Measurements from ENCODE around the gene LGALS4. TPM values are rescaled to one million over a fixed set of nuclear protein-coding genes. Genes with fewer than 3 reads are reported as not detected.

Gene LGALS4
- total and polyA plus RNA-seq, 9 donors, result 0.57 to 7.4 (median 1.4) TPM

DNA sequence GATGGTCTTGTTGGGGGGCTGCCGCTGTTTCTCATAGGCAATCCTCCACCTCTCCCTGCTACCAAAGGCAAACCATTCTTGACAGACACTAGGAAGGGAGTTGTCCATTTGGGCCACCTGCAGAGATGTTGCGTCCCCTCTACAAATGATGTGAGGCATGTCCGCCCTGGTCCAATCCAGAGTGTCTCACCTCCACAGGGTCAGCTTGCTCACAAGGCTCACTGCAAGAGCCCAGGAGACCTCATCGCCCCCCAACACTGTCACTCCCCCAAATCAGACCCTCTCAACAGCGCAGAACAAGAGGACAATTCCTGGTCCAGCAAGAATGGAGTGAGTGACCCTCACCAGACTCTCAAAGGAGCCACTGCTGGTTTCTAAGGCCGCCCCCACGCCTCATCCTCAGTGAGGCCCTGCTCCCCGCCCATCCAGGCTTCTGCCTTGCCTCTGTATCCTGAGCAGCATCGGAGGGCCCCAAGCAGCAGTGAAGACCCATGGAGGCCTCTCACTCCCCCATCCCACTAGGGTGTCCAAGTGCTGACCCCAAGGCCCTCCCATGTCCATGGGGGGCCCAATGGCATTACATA lies 30.5 kb upstream of the LGALS4 start:
- no peak for DNase-seq
- no peak overlapping the region for H3K27ac ChIP-seq
- intact Hi-C loops (cut with DNase I), result loop anchor here in 1 of 4 donors (10.0 kb wide), 1 partner anchor 198 kb away; the partner anchor contains the start of gene ACTN4

DNA sequence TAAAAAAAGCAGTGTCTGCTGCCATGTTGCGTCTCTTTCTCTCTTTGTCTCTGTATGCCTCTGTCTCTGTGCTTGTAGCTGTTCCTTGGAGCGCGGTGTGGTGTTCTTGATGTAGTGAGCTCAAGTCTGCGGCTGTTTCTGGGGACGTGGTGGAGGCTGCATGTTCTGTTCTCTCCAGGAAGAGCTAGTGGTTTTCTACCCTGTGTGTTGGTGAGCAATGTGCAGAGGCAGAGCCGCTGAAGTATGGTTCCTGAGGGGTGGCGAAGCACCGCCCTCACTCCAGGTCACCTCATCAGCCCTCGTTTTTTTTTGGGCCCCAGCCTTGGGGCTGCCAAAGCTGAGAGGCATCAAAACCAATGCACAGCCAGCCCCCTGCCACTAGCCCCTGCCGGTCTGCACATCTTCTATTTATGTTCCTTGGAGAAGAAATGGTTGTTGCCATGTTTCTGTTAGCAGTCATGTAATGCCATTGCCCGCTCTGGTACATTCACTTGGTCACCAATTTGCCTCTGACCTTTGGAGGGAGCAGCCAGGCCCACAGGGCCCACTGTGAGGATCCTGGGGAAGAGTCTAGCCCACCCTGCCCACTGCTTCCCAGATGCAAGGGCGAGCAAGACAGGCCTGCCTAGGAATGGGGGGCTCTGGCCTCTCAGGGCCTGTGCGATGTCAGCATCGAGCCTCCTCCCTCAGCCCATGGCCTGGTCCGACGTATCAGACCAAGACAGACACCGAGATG lies 29.9 kb upstream of the LGALS4 start:
- Histone ChIP-seq H3K36me3 (no peaks in the 10 kb centered on the region), H3K9me3 (no peaks in the 10 kb centered on the region), H3K27me3 (no peaks in the 10 kb centered on the region), H3K27ac (no peak overlapping the region), H3K4me1 (ENCODE audit: insufficient read depth) (peaks cover 2% of the 10 kb centered on the region), H3K4me3 (no peak overlapping the region)
- WGBS, 3 donors, result 79 to 83% (median 82%) methylated on average over 17 of the region's 17 CpGs
- intact Hi-C loops (cut with DNase I), result loop anchor here in 1 of 4 donors (10.0 kb wide), 1 partner anchor 198 kb away; the partner anchor contains the start of gene ACTN4
- no peak for TF ChIP-seq EP300 (IDR thresholded peaks at IDR 0.05)
- DNase-seq, result no peak

More for the DNA sequence above, 30.5 kb upstream of the LGALS4 start:
- WGBS, 3 donors, result 90 to 93% (median 90%) methylated on average over 9 of the region's 9 CpGs
- H3K4me1 ChIP-seq (ENCODE audit: insufficient read depth), result peaks cover 6% of the 10 kb centered on the region
- H3K4me3 ChIP-seq, result no peak overlapping the region
- no peaks in the 10 kb centered on the region for H3K9me3 ChIP-seq
- no peaks in the 10 kb centered on the region for H3K27me3 ChIP-seq
- TF ChIP-seq, protein P1, sequence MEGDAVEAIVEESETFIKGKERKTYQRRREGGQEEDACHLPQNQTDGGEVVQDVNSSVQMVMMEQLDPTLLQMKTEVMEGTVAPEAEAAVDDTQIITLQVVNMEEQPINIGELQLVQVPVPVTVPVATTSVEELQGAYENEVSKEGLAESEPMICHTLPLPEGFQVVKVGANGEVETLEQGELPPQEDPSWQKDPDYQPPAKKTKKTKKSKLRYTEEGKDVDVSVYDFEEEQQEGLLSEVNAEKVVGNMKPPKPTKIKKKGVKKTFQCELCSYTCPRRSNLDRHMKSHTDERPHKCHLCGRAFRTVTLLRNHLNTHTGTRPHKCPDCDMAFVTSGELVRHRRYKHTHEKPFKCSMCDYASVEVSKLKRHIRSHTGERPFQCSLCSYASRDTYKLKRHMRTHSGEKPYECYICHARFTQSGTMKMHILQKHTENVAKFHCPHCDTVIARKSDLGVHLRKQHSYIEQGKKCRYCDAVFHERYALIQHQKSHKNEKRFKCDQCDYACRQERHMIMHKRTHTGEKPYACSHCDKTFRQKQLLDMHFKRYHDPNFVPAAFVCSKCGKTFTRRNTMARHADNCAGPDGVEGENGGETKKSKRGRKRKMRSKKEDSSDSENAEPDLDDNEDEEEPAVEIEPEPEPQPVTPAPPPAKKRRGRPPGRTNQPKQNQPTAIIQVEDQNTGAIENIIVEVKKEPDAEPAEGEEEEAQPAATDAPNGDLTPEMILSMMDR (IDR thresholded peaks at IDR 0.05), result no peak
- TF ChIP-seq POLR2A (IDR thresholded peaks at IDR 0.05) (no peak), EP300 (IDR thresholded peaks at IDR 0.05) (no peak)
- no peaks in the 10 kb centered on the region for H3K36me3 ChIP-seq

DNA sequence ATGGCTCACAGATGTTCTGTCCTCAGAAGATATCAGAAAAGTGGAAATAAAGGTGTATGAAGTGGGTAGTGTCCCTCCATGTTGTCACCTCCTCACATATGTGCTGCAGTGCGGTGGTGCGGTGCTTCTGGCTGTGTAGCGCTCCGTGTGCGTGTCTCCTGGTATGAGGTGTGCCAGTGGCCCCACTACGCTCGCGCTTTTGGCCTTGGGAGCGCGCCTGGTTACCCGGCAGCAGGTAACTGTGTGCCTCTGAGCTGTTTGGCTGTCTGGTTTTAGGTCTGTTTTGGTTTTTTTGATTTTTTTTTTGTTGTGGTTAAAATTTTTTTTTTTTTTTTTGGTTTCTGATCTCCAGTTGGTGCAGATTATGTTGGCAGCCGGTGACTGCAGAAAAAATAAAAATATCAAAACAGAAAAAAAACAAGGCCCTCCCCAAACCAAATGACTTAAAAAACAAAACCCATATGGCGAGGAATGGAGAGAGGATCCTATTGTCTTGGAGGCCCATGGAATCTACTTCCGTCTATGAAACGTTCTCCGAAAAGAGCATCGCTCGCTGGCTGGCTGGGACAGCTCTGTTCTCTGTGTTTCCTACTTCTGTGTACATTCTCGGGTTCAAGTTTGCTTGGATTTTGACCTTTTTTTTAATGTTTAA lies 29.2 kb upstream of the LGALS4 start:
- intact Hi-C loops (cut with DNase I), result loop anchor here in 1 of 4 donors (10.0 kb wide), 1 partner anchor 197 kb away; the partner anchor contains the start of gene ACTN4
- no peak for DNase-seq
- Histone ChIP-seq H3K4me1 (ENCODE audit: insufficient read depth) (no peaks in the 10 kb centered on the region), H3K27ac (no peak overlapping the region), H3K27me3 (no peaks in the 10 kb centered on the region), H3K4me3 (no peak overlapping the region), H3K9me3 (no peaks in the 10 kb centered on the region), H3K36me3 (no peaks in the 10 kb centered on the region)
- 79 to 89% (median 84%) methylated on average over 19 of the region's 19 CpGs for WGBS, 3 donors
- TF ChIP-seq, protein P1 (IDR thresholded peaks at IDR 0.05), result no peak
- TF ChIP-seq POLR2A (IDR thresholded peaks at IDR 0.05), result no peak
- TF ChIP-seq EP300 (IDR thresholded peaks at IDR 0.05), result no peak

DNA sequence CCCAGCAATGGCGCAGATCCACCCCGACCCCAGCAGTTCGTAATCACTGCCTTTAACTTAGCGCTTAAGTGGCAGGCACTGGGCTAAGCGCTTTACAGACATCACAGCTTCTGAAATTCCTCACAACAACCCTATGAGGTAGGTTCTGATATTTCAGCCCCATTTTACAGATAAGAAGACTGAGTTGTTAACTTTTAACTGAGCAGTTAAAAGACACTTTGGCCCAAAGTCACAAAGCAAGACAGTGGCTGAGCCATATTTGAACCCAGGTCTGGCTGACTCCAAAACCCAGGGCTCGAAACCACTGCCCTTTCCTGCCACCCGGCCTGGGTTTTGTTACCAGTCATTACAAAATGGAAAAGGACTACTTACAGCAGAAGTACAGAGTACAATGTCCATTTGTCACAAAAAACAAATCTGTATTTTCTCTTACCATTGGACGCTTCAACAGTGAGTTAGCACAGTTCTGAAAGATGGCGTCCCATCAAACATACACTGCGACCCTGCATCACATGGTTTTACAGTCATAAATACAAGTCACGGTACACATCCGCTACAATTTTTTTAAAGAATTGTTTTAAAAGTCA lies 28.5 kb upstream of the LGALS4 start:
- 83 to 87% (median 85%) methylated on average over 12 of the region's 12 CpGs for WGBS, 3 donors
- Histone ChIP-seq H3K4me3 (no peak overlapping the region), H3K9me3 (no peaks in the 10 kb centered on the region), H3K27ac (no peak overlapping the region), H3K4me1 (ENCODE audit: insufficient read depth) (no peaks in the 10 kb centered on the region), H3K36me3 (no peaks in the 10 kb centered on the region), H3K27me3 (no peaks in the 10 kb centered on the region)
- no peak for DNase-seq
- TF ChIP-seq EP300 (IDR thresholded peaks at IDR 0.05) (no peak), POLR2A (IDR thresholded peaks at IDR 0.05) (no peak)
- TF ChIP-seq, protein P1 (IDR thresholded peaks at IDR 0.05), result no peak
- intact Hi-C loops (cut with DNase I), result loop anchor here in 1 of 4 donors (10.0 kb wide), 1 partner anchor 196 kb away; the partner anchor contains the start of gene ACTN4

All from ovary (tissue), 9 donors.